ENCODE data around the gene NAPSA.
A peak's percentile ranks its signal among the peaks of the same experiment; 100 is the strongest.

NAPSA gene

DNA sequence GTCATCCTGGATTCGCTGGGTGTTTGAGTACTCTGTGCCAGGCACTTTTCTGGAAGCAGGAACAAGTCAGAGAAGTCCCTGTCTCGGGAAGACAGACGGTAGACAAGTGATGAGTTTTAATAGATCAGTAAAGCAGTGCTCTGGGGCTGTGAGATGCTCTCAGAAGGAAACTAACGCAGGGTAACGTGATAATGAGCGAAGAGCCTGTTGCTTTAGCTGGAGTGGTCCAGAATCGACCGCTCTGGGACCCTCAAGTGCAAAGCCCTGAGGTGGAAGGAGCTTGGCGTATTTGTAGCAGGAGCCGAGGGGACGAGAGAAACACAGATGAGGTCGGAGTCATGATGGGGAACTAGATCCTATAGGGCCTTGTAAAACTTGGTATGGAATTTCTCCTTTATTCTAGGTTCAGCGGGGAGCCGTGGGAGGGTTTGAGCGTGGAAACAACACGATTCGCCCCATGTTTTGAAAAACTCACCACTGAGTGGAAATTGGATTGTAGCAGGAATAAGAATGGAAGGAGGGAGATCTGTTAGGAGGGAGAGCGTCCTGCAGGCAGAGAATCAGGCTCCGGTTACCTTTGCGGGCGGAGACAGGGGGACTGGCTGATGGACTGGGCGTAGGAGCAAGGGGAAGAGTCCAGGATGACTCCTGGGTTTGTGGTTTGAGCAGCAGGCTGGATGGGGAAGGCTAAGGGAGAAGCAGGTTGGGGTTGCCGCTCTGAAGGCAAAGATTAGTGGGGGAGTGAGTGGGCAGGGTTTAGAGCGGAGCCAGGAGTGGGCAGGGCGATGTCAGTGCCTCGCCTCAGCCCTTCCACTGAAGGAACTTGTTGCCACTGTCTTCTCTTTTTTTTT lies 19.5 kb upstream of the NAPSA start:
- DNase-seq (ENCODE audit: low read depth in 1 of 2, low spot score in 1 of 2), result no peak

DNA sequence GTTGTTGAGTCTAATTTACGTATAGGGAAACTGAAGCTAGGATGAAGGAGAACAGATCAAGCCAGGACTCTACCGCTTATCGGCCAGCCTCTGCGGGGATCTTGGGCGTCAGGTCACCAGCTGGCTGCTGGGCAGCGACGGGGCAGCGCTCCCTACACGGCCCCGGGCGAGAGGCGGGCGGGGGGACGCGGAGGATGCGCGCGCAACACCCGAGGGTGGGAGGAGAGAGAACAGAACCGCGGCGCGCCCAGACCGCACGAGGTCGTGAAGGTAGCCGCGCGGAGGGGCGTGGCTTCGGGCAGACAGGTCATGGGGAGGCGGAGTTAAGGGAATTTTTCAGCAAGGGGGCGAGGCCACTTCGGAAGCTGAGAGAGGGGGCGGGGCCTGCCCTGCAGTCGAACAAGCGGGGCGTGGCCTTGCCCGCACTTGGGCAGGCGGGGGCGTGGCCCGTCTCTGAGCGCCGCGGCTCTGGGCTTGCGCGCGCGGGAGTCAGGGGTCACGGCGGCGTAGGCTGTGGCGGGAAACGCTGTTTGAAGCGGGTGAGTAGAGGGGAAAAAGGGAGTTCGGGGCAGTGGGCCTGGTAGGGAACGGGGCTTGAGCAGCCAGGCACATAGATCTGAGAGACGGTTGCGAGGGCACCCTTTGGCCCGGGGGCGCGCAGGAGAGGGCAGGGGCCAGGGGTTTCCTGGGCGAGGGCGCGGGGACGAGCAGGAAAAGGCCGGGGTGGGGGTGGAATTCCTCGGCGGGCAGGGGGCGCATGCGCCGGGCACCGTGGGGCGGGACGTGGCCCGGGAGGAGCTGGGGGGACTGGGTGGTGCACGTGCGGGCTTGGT lies 18.6 kb upstream of the NAPSA start, which contains the start of gene POLD1:
Gene POLD1 (plus strand): TSS at position 496 of the 833 bp plus-strand sequence. CDS start 14,505 bp downstream, outside the sequence.
- peak; percentile 95 to 98 for DNase-seq (ENCODE audit: low read depth in 1 of 2, low spot score in 1 of 2)

DNA sequence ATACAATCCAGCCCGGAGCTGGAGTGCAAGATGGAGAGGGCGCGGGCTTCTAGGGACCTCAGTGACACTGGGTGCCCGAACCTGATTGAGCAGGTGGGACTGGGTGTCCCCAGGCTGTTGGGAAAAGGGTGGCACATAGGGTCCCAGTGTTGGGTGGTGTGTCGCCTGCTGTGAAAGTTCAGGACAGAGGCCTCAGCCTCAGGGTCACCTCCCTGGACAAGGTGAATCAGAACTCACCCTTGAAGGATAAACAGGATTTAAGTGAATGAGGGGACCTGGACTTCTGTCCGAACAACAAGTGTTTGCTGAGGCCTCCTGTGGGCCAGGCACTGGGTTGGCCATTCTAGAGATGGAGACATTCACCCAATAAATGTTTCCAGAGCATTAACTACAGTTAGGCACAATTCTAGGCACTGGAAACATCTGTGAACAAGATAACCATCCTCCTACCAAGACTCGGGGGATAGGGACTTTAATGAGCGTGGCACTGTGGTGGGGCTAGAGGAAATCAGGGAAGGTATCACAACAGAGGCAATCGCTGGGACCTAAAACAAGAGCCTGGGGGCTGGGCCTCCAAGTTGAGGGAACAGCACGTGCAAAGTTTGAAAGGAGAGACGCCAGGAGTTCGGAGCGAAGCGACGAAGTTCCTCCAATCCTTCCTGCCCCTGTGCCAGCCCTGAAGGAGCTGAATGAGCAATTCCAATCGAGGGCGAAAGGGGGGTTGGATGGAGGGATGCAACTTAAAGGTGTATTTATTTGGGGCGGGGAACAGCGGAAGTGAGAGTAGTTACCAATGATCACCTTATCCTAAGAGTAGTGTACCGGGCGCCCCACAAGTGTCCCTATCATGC lies 17.8 kb upstream of the NAPSA start:
- no peak for DNase-seq (ENCODE audit: low read depth in 1 of 2, low spot score in 1 of 2)

DNA sequence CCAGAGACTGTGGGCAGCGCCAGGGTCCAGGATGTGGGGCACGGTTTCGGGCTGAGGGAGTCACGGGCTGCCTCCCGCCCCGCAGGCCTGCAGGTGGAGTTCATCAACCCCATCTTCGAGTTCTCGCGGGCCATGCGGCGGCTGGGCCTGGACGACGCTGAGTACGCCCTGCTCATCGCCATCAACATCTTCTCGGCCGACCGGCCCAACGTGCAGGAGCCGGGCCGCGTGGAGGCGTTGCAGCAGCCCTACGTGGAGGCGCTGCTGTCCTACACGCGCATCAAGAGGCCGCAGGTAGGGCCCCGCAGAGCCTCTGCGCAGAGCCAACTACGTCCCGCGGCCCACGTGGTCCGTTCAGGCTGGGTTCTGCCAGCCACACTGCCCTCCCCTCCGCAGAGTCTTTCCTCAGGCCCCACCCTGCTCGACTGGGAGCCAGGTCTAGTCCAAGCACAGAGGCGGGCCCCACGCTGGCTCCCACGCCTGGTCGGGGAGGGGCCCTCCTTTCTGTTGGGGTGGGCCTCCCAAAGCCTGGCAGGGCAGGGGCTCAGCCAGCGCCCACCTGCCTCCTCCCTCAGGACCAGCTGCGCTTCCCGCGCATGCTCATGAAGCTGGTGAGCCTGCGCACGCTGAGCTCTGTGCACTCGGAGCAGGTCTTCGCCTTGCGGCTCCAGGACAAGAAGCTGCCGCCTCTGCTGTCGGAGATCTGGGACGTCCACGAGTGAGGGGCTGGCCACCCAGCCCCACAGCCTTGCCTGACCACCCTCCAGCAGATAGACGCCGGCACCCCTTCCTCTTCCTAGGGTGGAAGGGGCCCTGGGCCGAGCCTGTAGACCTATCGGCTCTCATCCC lies 16.7 kb upstream of the NAPSA start:
- no peak for DNase-seq (ENCODE audit: low read depth in 1 of 2, low spot score in 1 of 2)

DNA sequence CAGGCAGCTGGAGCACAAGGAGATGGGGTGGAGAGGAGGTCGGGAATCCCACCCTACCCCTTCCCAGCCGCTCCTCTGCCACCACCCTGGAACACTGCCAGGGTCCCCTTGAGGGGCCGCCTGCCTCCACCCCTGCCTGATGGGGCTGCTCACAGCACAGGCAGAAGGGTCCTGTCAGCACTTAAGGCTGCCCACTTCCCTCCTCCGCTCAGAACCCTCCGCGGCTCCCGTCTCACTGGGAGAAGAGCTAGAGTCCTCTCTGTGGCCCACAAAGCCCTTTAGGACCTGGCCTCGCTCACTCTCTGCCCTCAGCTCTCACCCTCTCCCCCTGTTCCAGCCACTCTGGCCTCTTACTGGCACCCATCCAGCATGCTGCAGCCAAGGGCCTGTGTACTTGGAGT lies 15.3 kb upstream of the NAPSA start:
- no peak for DNase-seq (ENCODE audit: low read depth in 1 of 2, low spot score in 1 of 2)

DNA sequence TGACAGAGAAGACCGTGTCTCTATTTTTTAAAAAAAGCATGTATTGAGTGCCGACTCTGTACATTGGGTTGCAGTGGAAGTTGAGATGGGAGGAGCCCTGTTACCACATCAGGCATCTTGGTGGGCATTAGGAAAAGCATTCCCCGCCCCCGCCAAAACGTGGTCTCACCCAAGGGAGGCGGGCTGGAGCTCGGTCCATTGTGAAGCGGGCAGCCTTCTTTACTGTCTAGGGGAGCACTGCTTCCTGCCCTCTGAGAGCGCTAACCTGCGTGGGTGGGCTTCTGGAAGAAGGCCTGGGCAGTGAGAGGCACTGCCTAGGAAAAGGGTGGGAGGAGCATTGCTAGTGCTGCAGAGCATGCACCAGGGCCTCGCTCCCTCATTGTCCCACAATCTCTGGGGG lies 14.7 kb upstream of the NAPSA start:
- DNase-seq (ENCODE audit: low read depth in 1 of 2, low spot score in 1 of 2), result no peak

DNA sequence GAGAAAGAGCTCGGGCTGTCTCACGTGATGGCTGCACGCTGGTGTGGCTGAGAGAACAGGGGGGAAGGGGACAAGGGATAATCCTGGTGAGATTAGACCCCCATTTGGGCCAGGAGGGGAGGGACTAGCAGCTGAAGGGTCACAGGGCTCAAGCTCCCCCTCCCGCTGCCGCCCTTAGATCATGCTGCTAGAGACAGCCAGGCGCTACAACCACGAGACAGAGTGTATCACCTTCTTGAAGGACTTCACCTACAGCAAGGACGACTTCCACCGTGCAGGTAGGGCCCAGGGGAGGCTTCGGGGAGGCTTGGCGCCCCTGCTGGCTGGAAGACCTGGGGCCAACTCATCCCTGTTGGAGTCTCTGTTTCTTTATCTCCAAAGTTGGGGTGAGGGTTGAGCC lies 14.2 kb upstream of the NAPSA start:
- DNase-seq (ENCODE audit: low read depth in 1 of 2, low spot score in 1 of 2), result no peak

DNA sequence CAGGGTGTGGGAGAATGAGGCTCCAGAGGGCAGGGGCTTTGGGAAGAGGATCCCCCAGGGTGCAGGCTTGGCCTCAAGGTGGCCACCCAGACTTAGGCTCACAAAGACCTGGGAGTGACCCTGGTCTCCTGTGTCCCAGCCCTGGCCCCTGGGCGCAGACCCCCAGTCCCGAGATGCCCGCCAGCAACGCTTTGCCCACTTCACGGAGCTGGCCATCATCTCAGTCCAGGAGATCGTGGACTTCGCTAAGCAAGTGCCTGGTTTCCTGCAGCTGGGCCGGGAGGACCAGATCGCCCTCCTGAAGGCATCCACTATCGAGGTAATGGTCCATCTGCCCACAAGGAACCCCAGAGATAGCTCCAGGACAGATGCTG lies 13.4 kb upstream of the NAPSA start:
- no peak for DNase-seq (ENCODE audit: low read depth in 1 of 2, low spot score in 1 of 2)

DNA sequence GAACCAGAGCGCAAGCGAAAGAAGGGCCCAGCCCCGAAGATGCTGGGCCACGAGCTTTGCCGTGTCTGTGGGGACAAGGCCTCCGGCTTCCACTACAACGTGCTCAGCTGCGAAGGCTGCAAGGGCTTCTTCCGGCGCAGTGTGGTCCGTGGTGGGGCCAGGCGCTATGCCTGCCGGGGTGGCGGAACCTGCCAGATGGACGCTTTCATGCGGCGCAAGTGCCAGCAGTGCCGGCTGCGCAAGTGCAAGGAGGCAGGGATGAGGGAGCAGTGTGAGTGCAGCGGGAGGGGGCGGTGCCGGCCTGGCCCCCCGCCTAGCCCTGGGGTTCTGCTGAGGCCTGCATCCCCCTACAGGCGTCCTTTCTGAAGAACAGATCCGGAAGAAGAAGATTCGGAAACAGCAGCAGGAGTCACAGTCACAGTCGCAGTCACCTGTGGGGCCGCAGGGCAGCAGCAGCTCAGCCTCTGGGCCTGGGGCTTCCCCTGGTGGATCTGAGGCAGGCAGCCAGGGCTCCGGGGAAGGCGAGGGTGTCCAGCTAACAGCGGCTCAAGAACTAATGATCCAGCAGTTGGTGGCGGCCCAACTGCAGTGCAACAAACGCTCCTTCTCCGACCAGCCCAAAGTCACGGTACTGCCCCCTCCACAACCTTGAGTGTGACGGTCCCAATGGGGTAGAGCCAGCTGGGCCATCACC lies 12.9 kb upstream of the NAPSA start:
- no peak for DNase-seq (ENCODE audit: low read depth in 1 of 2, low spot score in 1 of 2)

DNA sequence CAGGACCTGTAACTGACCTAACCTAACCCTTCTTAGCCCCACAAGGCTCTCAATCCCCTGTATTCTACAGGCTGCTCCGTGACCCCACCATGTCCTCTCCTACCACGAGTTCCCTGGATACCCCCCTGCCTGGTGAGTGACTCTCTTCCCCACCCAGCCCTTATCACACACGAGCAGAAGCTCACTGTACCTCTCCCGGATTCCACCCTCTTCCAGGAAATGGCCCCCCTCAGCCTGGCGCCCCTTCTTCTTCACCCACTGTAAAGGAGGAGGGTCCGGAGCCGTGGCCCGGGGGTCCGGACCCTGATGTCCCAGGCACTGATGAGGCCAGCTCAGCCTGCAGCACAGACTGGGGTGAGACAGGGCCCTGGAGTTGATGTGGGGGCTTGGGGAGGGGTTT lies 12.1 kb upstream of the NAPSA start:
- DNase-seq (ENCODE audit: low read depth in 1 of 2, low spot score in 1 of 2), result no peak

DNA sequence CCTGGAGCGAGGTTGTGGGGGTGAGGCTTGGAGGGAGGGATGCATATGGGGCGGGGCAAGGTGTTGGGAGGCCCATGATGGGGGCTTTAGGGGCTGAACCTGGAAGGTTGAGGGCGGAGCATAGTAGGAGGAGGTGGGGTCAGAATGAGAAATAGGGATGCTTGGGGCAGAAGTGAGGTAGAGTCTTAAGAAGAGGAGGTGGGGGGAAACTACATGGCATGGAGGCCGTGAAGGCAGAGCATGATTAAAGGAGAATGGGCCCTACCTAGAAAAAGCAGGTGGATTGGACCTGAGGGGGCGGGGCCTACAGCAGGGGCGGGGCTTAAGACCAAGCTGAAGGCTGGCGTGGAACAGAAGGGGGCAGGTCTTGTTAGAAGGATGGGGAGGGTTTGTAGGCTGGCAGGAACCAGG lies 11.6 kb upstream of the NAPSA start:
- no peak for DNase-seq (ENCODE audit: low read depth in 1 of 2, low spot score in 1 of 2)

DNA sequence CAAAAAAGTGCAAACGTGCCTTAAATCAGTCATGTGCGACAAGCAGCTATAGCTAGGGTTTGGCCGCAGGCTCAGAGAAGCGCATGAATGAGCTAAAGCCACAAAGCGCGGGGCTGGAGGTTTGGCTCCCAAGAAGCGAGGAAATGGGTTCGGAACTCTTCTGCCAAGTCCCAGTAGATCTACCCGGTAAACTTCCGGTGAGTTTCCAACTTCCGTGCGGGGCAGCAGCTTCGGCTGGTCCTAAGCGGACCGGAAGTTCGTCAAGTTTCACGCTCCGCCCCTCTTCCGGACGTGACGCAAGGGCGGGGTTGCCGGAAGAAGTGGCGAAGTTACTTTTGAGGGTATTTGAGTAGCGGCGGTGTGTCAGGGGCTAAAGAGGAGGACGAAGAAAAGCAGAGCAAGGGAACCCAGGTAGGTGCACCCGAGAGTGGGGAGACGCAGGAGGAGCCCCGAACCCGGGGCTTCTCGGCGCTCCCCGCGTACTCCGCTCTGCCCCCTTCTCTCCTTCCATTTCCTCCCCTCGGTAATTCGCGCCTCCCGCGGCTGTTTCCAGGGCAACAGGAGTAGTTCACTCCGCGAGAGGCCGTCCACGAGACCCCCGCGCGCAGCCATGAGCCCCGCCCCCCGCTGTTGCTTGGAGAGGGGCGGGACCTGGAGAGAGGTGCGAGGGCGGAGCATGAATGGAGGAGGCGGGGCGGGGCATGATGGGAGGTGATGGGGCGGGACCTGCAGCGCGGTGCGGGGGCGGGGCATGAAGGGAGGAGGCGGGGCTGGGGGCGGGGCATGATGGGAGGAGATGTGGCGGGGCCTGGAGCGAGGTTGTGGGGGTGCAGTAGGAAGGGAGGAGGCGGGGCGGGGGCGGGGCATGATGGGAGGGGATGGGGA lies 11.0 kb upstream of the NAPSA start, which contains the start of gene NR1H2:
Gene NR1H2 (plus strand): TSS at position 292 of the 885 bp plus-strand sequence. CDS start 1,149 bp downstream, outside the sequence.
- DNase-seq (ENCODE audit: low read depth in 1 of 2, low spot score in 1 of 2), result peak; percentile 87 to 93

DNA sequence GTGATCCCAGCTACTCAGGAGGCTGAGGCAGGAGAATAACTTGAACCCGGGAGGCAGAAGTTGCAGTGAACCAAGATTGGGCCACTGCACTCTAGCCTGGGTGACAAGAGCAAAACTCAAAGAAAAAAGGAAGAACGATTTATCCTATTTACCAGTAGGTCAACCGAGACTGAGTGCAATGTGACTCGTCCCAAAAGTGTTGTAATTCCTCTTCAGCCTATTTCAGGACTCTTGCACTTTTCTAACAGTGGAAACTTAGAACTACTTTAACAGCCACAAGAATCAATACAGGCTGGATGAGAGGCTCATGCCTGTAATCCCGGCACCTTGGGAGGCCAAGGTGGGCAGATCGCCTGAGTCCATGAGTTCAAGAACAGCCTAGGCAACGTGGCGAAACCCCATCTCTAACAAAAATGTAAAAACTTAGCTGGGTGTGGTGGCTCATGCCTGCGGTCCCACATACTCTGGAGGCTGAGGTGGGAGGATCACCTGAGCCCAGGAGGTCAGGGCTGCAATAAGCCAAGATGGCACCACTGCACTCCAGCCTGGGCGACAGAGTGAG lies 6.6 kb upstream of the NAPSA start:
- DNase-seq (ENCODE audit: low read depth in 1 of 2, low spot score in 1 of 2), result no peak

DNA sequence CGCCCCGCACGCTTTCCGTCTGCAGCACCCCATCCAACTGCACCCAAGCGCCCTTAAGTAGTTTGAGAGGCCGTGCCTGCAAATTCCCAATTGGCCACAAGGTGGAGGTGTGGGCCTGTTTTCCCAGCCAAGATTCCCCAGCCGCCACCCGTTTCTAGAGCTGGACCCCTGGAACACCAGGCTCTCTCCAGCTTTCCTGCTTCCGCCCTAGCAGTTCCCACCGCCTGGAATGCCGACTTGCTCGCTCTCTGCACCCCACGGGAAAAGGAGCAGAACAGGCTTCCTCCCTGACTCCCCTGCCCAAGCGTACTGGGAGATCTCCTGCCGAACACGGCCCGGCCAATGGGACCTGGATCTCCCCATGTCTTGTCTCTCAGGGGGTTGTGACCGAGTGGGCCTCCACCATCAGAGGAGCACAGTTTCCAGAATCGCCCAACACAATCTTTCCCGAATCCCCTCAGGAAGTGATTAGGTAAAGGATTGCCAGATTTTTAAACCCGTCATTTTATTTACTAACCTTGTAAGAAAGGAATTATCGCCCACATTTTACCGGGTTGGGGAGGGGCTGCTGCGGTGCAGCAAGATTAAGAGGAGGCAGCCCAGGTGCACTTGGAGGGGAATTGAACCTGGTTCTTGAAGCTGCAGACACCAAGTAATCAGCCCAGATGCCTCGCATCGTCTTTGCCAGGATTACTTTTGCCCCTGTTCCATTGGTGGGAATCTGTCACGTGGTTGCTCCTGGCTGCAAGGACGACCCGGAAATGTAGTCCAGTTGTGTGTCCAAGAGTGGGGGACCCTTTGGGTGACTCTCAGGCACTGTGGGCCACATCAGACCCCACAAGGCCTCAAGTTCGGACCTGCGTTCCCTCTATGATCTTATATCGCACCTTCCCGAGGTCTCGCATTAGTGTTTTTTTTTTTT lies 3.5 kb upstream of the NAPSA start:
- DNase-seq (ENCODE audit: low read depth in 1 of 2, low spot score in 1 of 2), result peak; percentile 67 to 71

DNA sequence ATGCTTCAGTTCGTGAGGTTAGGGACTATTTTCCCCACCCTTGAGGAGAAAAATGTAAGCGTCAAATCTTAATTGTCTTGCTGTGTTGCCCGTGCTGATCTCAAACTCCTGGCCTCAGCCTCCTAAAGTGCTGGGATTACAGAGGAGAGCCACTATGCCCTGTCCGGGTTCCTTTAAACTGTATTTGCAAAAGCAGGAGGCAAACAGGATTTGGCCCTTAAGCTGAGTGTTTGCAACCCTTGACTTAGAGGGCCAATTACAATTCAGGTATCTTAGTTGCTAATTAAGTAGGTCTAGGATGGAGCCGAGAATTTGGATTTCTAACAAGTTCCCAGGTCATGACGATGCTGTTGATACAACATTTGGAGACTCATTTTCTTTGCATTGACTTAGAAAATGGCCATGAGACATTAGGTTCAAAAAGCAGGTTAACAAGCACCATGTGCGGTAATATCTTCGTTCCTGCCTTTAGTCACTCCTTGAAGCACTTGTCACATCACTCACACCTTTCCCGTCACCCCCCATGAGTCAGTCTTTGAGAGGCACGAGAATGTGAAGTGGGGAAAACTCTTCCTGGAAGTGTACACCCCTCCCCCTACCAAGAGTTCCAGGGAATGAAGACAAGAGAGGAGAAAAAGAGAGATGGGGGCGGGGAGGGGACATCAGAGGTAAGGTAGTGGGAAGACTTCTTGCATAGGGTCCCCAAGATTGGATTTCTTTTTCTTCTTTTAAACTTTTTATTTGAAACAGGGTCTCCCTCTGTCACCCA lies 2.6 kb downstream of the NAPSA start:
- no peak for DNase-seq (ENCODE audit: low read depth in 1 of 2, low spot score in 1 of 2)

DNA sequence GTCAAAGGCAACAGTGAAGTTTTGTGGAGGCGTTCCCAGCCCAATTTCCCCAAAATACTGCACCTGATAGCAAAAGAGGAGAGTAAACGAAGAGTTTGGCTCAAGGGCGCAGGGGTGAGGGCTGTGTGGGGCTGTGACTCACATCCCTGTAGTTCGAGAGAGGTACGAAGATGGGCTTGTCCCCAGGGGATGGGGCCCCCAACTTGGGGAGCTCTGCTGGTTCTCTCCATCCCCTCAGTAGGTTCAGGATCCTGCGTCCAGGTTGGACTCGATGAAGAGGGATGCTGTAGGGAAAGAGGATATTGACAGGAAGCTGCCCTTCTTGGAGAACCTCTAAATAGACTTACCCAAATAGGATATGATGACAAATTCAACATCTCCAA lies 3.4 kb downstream of the NAPSA start:
- no peak for DNase-seq (ENCODE audit: low read depth in 1 of 2, low spot score in 1 of 2)

All from activated CD4-positive, alpha-beta T cell treated with anti-CD3 and anti-CD28 coated beads, Interleukin-2, amount 50 U/mL, for 24 hours (primary cell).